Vagina (tissue), 2 donors: ENCODE measurements around the gene NUDT2. TPM values are rescaled to one million over a fixed set of nuclear protein-coding genes. Genes with fewer than 3 reads are reported as not detected.

Experiments used
- DNase-seq, 2 donors: peaks; one replicate each; pipeline ENCODE4 v3.0.0-alpha.2; 2017; ENCODE audit errors: extremely low spot score in 2 of 2
- H3K27ac ChIP-seq: fragments of 200-600 bp; sonication (generic); one replicate; pipeline ENCODE4 v1.5.1; 2019
- H3K27me3 ChIP-seq: fragments of 200-600 bp; sonication (generic); one replicate; pipeline ENCODE4 v1.5.1; 2019
- H3K36me3 ChIP-seq, 2 donors: fragments of 200-600 bp; sonication (generic); one replicate each; pipeline ENCODE4 v1.5.1; 2017 to 2019
- H3K4me1 ChIP-seq: fragments of 200-600 bp; sonication (generic); one replicate; pipeline ENCODE4 v1.5.1; 2019
- H3K4me3 ChIP-seq, 2 donors: fragments of 200-600 bp; sonication (generic); 1 replicate in 1 of 2; 2 replicates in 1 of 2; pipeline ENCODE4 v1.5.1; 2016 to 2019
- H3K9me3 ChIP-seq: fragments of 200-600 bp; sonication (generic); one replicate; pipeline ENCODE4 v1.5.1; 2019
- CTCF ChIP-seq, 3 experiments: fragments of 450-650 bp in 2 of 3; fragments of 200-600 bp in 1 of 3; sonication (generic) in 1 of 3; IDR thresholded peaks; one replicate each; pipeline ENCODE4 v1.5.1; 2017 to 2019; ENCODE audit warnings: antibody characterized with exemption in 3 of 3, mild to moderate bottlenecking in 2 of 3, moderate library complexity in 2 of 3
- POLR2A ChIP-seq, 2 donors: fragments of 450-650 bp; IDR thresholded peaks; one replicate each; pipeline ENCODE4 v1.6.1; 2017; ENCODE audit warnings: antibody characterized with exemption in 2 of 2, mild to moderate bottlenecking in 2 of 2, moderate library complexity in 2 of 2
- POLR2AphosphoS5 ChIP-seq, 2 donors: sonication (generic); formaldehyde crosslinking; IDR thresholded peaks; one replicate each; pipeline ENCODE4 v1.9.0; 2017; ENCODE audit warnings: antibody characterized with exemption in 2 of 2, mild to moderate bottlenecking in 2 of 2, low read depth in 1 of 2; ENCODE audit not compliant: insufficient read depth in 1 of 2
- intact Hi-C: fragments of 100-400 bp; cut with DNase I; formaldehyde crosslinking; loops from one replicate; pipeline ENCODE4 v1.15.1; 2023
- total RNA-seq: library from RNA; depleted of rRNA; stranded (reverse); fragments of >200 nt; gene quantifications from one replicate; pipeline ENCODE4 v1.2.3, GENCODE V29; 2016

NUDT2 gene
- total RNA-seq, 1 donor from 2014 or later: 18.4 TPM

- Histone ChIP-seq H3K27me3 (no peaks in the 10 kb centered on the region), H3K4me3 (no peak overlapping the region), H3K9me3 (no peaks in the 10 kb centered on the region), H3K36me3 (no peaks in the 10 kb centered on the region), H3K4me1 (no peaks in the 10 kb centered on the region), H3K27ac (no peak overlapping the region)
- TF ChIP-seq POLR2A (IDR thresholded peaks at IDR 0.05): no peak
- no peak for TF ChIP-seq POLR2AphosphoS5 (IDR thresholded peaks at IDR 0.05; ENCODE audit: insufficient read depth in 1 of 2, low read depth in 1 of 2)
- TF ChIP-seq CTCF (IDR thresholded peaks at IDR 0.05): no peak
- intact Hi-C loops: no loop called here
- DNase-seq: no peak
Measured at GRCh38 chr9:34318163-34318790, 11.1 kb upstream of the NUDT2 start.

- no peaks in the 10 kb centered on the region for H3K9me3 ChIP-seq
- H3K27me3 ChIP-seq: no peaks in the 10 kb centered on the region
- H3K36me3 ChIP-seq: no peaks in the 10 kb centered on the region
- no peak for DNase-seq
- H3K27ac ChIP-seq: no peak overlapping the region
- intact Hi-C loops: no loop called here
- H3K4me3 ChIP-seq: no peak overlapping the region
- TF ChIP-seq POLR2AphosphoS5 (IDR thresholded peaks at IDR 0.05; ENCODE audit: insufficient read depth in 1 of 2, low read depth in 1 of 2): no peak
- no peak for TF ChIP-seq POLR2A (IDR thresholded peaks at IDR 0.05)
- no peak for TF ChIP-seq CTCF (IDR thresholded peaks at IDR 0.05)
- H3K4me1 ChIP-seq: no peaks in the 10 kb centered on the region
Measured at GRCh38 chr9:34321451-34321850, 7.9 kb upstream of the NUDT2 start.

GRCh38 chr9:34322899-34323591 is 6.3 kb upstream of the NUDT2 start:
- Histone ChIP-seq H3K4me1 (peaks cover under 1% of the 10 kb centered on the region), H3K36me3 (no peaks in the 10 kb centered on the region), H3K9me3 (no peaks in the 10 kb centered on the region), H3K4me3 (no peak overlapping the region), H3K27ac (no peak overlapping the region), H3K27me3 (no peaks in the 10 kb centered on the region)
- DNase-seq: no peak
- TF ChIP-seq POLR2AphosphoS5 (IDR thresholded peaks at IDR 0.05; ENCODE audit: insufficient read depth in 1 of 2, low read depth in 1 of 2) (no peak), CTCF (IDR thresholded peaks at IDR 0.05) (no peak), POLR2A (IDR thresholded peaks at IDR 0.05) (no peak)
- intact Hi-C loops: no loop called here

- H3K27ac ChIP-seq: no peak overlapping the region
- H3K9me3 ChIP-seq: no peaks in the 10 kb centered on the region
- no peaks in the 10 kb centered on the region for H3K27me3 ChIP-seq
- H3K4me3 ChIP-seq: no peak overlapping the region
- H3K4me1 ChIP-seq: peaks cover 19% of the 10 kb centered on the region
- no peak for DNase-seq
- no peaks in the 10 kb centered on the region for H3K36me3 ChIP-seq
- intact Hi-C loops: no loop called here
- TF ChIP-seq CTCF (IDR thresholded peaks at IDR 0.05) (no peak), POLR2AphosphoS5 (IDR thresholded peaks at IDR 0.05; ENCODE audit: insufficient read depth in 1 of 2, low read depth in 1 of 2) (no peak), POLR2A (IDR thresholded peaks at IDR 0.05) (no peak)
Measured at GRCh38 chr9:34326690-34327089, 2.7 kb upstream of the NUDT2 start.

- no peaks in the 10 kb centered on the region for H3K27me3 ChIP-seq
- no peak for DNase-seq
- H3K36me3 ChIP-seq: no peaks in the 10 kb centered on the region
- H3K27ac ChIP-seq: peak overlapping the region; percentile 83
- no peaks in the 10 kb centered on the region for H3K9me3 ChIP-seq
- H3K4me3 ChIP-seq: peak overlapping the region; percentile 58 to 65
- peaks cover 29% of the 10 kb centered on the region for H3K4me1 ChIP-seq
- no peak for TF ChIP-seq CTCF (IDR thresholded peaks at IDR 0.05)
- TF ChIP-seq POLR2A (IDR thresholded peaks at IDR 0.05): no peak
- no peak for TF ChIP-seq POLR2AphosphoS5 (IDR thresholded peaks at IDR 0.05; ENCODE audit: insufficient read depth in 1 of 2, low read depth in 1 of 2)
- intact Hi-C loops: loop anchor here (2.0 kb wide), 1 partner anchor 48 kb away; the partner anchor contains the start of gene MYORG
Measured at GRCh38 chr9:34328500-34328986, 826 bp upstream of the NUDT2 start.
